ENCODE measurements around the gene ADSL. TPM values are rescaled to one million over a fixed set of nuclear protein-coding genes. Genes with fewer than 3 reads are reported as not detected.
A peak's percentile ranks its signal among the peaks of the same experiment; 100 is the strongest.

Gene ADSL
- total and polyA plus RNA-seq, 2 of the 8 experiments (the other 6 are each of a cell fraction or from before 2014, with no cell fraction given) = 197 to 218 TPM

DNA sequence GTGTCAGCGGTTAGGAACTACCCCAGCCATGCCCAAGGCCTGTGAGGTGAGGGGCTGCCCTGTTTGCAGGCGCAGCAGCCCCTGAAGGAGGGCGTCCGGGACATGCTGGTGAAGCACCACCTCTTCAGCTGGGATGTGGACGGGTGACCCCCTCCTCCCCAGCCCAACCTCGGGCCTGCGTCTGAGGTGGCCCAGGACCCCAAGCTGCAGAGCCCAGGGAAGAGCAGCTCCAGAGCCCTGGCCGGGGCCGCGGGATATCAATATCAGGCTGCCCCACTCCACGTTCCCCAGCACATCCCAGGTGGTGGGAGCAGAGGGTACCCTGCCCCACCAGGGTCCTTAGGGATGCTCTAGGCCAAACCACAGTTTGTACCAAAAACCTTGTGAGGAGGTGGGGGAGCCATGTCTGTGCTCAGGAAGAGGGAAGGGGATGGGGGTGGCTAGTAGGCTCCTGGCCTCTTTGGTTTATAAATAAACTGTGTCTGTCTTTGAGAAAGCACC lies 63.4 kb downstream of the ADSL start:
- no peak overlapping the region for H3K23ac ChIP-seq (ENCODE audit: insufficient read length)
- CTCF ChIA-PET (ENCODE audit: partially characterized antibody) = interaction anchor here (1.2 to 2.4 kb wide), 4 partner anchors 10 to 32 kb away, joined by 3 to 10 read pairs (median 5); no protein-coding TSS in a partner anchor
- H4K20me1 ChIP-seq (replicated peaks in 1 of 2; ENCODE audit: control insufficient read depth in 1 of 2, insufficient read depth in 2 of 2, low read length in 2 of 2) = peaks cover 1 to 5% of the 10 kb centered on the region in 2 experiments

More for the DNA sequence above, 63.4 kb downstream of the ADSL start:
- Histone ChIP-seq H3K27me3 (replicated peaks in 1 of 4; ENCODE audit: control insufficient read depth in 3 of 4, extremely low read depth in 1 of 4, insufficient read depth in 3 of 4, low read length in 3 of 4) (no peaks in the 10 kb centered on the region), H3K18ac (ENCODE audit: extremely low read depth, low read length) (no peak overlapping the region), H3K14ac (ENCODE audit: insufficient read length) (no peak overlapping the region), H2AFZ (ENCODE audit: low read length) (no peak overlapping the region), H3K4me3 (ENCODE audit: extremely low read depth in 1 of 4, insufficient read depth in 2 of 4, low read depth in 3 of 4, low read length in 4 of 4) (no peak overlapping the region), H3K23me2 (ENCODE audit: low read depth, low read length) (no peaks in the 10 kb centered on the region), H2BK5ac (ENCODE audit: low read depth, low read length) (no peak overlapping the region; the same call in 1 of the 2 replicates), H3K36me3 (ENCODE audit: control insufficient read depth in 2 of 4, insufficient read depth in 4 of 4, low read length in 3 of 4) (peaks cover 9 to 45% (median 30%) of the 10 kb centered on the region in 4 experiments; a peak in 7 of 8 replicates), H2AK5ac (ENCODE audit: low read depth, low read length) (no peak overlapping the region), H3K4ac (replicated peaks; ENCODE audit: insufficient read length, low read depth, low read length) (no peak overlapping the region), H3K27ac (ENCODE audit: low read depth, low read length) (no peak overlapping the region), H3K79me1 (ENCODE audit: low read depth, low read length) (no peaks in the 10 kb centered on the region; the same call in 1 of the 2 replicates), H4K5ac (ENCODE audit: insufficient read length, low read depth, low read length) (no peak overlapping the region), H2BK15ac (ENCODE audit: low read length) (no peak overlapping the region), H2BK120ac (replicated peaks; ENCODE audit: low read depth, low read length) (no peak overlapping the region), H3K9ac (replicated peaks in 1 of 4; ENCODE audit: extremely low read depth in 1 of 4, low read depth in 3 of 4, low read length in 3 of 4) (no peak overlapping the region), H2BK20ac (ENCODE audit: low read length) (no peak overlapping the region), H2BK12ac (ENCODE audit: low read depth, low read length) (no peak overlapping the region), H3K4me2 (ENCODE audit: insufficient read depth in 1 of 2, low read depth in 2 of 2, low read length in 2 of 2) (no peak overlapping the region), H3K4me1 (replicated peaks in 1 of 4; ENCODE audit: control insufficient read depth in 3 of 4, insufficient read depth in 4 of 4, low read length in 3 of 4) (no peaks in the 10 kb centered on the region), H4K8ac (ENCODE audit: extremely low read depth, insufficient read depth, low read length) (peak overlapping the region; percentile 57; the same call in 1 of the 2 replicates), H3K9me3 (ENCODE audit: insufficient read depth in 2 of 2, low read depth in 1 of 2, low read length in 1 of 2) (no peaks in the 10 kb centered on the region), H4K91ac (replicated peaks; ENCODE audit: insufficient read length, low read length) (no peak overlapping the region), H3K56ac (replicated peaks; ENCODE audit: insufficient read length, low read depth, low read length) (no peak overlapping the region), H3K79me2 (ENCODE audit: control insufficient read depth in 1 of 2, insufficient read depth in 2 of 2, low read length in 2 of 2) (no peaks in the 10 kb centered on the region)
- no peak for DNase-seq (ENCODE audit: low read depth in 1 of 2, low spot score in 2 of 2)
- 94% methylated on average over 3 of the region's 11 CpGs; no CpG with 5 or more reads in 1 of the 2 experiments for WGBS, 2 experiments (ENCODE audit: extremely low coverage in 1 of 2, insufficient coverage in 1 of 2, insufficient read length in 1 of 2, insufficient replicate concordance in 2 of 2, low coverage in 1 of 2, low lambda C conversion rate in 2 of 2, missing lambda C conversion rate in 1 of 2)
- POLR2A ChIA-PET (ENCODE audit: partially characterized antibody) = interaction anchor here (1.2 to 2.6 kb wide), 3 partner anchors 10 to 39 kb away, joined by 3 to 11 read pairs (median 8); partner anchors contain the start of gene SGSM3
- no peak for FAIRE-seq
- TF ChIP-seq POLR2A (IDR thresholded peaks at IDR 0.05; ENCODE audit: control extremely low read depth in 1 of 2, low read depth in 2 of 2, low read length in 2 of 2) (0 out of 3 replicates have a peak, but pooled peaks of 1 of the 2 experiments have one; percentile 24), POU5F1 (IDR thresholded peaks at IDR 0.05; ENCODE audit: low read depth, low read length) (no peak)

All from H1 (cell line).